Panc1 (cell line): ENCODE measurements around the gene PSMA3.

Source experiments
- CTCF ChIP-seq: fragments of 450-650 bp; IDR thresholded peaks from 2 replicates; pipeline ENCODE4 v1.5.1; 2017; ENCODE audit warnings: mild to moderate bottlenecking
- POLR2AphosphoS5 ChIP-seq: IDR thresholded peaks from 2 replicates; pipeline ENCODE4 v1.6.1; 2012; ENCODE audit warnings: mild to moderate bottlenecking, low read depth, low read length, moderate library complexity
- REST ChIP-seq, 2 experiments: IDR thresholded peaks; 2 replicates each; pipeline ENCODE4 v1.6.1; 2011 to 2012; ENCODE audit warnings: low read depth in 2 of 2, control low read depth in 1 of 2, low read length in 1 of 2, mild to moderate bottlenecking in 1 of 2, moderate library complexity in 1 of 2; ENCODE audit not compliant: insufficient read depth in 1 of 2
- SIN3A ChIP-seq: IDR thresholded peaks from 2 replicates; pipeline ENCODE4 v1.6.1; 2012; ENCODE audit warnings: low read depth, mild to moderate bottlenecking, low read length, moderate library complexity, borderline replicate concordance; ENCODE audit not compliant: insufficient read depth
- TCF7L2 ChIP-seq: IDR thresholded peaks from 2 replicates; pipeline ENCODE4 v1.6.1; 2011; ENCODE audit warnings: mild to moderate bottlenecking, low read depth, low read length, inconsistent platforms

- no peak for TF ChIP-seq CTCF
- no peak for TF ChIP-seq TCF7L2
- no peak for TF ChIP-seq POLR2AphosphoS5
- TF ChIP-seq REST (IDR thresholded peaks at IDR 0.05; ENCODE audit: insufficient read depth in 1 of 2, low read depth in 2 of 2, low read length in 1 of 2), result no peak
- no peak for TF ChIP-seq SIN3A
Measured at GRCh38 chr14:58239244-58240195, 5.1 kb upstream of the PSMA3 start.
